PC-9 (cell line): ENCODE results near the gene RB1.

ENCODE experiments used
- EZH2 ChIP-seq: fragments of 200-600 bp; sonication (generic); IDR thresholded peaks from 2 replicates; pipeline ENCODE4 v1.8.0; 2017; ENCODE audit warnings: antibody characterized with exemption, low read depth
- TF ChIP-seq, protein P1 (sequence below): fragments of 200-600 bp; sonication (generic); conservative IDR thresholded peaks from 2 replicates; pipeline ENCODE4 v1.6.1; 2017; ENCODE audit warnings: mixed run types, antibody characterized with exemption, mild to moderate bottlenecking, moderate library complexity

DNA sequence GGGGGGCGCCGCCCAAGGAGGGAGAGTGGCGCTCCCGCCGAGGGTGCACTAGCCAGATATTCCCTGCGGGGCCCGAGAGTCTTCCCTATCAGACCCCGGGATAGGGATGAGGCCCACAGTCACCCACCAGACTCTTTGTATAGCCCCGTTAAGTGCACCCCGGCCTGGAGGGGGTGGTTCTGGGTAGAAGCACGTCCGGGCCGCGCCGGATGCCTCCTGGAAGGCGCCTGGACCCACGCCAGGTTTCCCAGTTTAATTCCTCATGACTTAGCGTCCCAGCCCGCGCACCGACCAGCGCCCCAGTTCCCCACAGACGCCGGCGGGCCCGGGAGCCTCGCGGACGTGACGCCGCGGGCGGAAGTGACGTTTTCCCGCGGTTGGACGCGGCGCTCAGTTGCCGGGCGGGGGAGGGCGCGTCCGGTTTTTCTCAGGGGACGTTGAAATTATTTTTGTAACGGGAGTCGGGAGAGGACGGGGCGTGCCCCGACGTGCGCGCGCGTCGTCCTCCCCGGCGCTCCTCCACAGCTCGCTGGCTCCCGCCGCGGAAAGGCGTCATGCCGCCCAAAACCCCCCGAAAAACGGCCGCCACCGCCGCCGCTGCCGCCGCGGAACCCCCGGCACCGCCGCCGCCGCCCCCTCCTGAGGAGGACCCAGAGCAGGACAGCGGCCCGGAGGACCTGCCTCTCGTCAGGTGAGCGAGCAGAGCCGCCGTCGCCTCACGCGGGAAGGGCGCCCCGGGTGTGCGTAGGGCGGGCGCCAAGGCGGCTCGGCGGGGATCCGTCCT lies at the start of gene RB1:
- TF ChIP-seq, protein P1, sequence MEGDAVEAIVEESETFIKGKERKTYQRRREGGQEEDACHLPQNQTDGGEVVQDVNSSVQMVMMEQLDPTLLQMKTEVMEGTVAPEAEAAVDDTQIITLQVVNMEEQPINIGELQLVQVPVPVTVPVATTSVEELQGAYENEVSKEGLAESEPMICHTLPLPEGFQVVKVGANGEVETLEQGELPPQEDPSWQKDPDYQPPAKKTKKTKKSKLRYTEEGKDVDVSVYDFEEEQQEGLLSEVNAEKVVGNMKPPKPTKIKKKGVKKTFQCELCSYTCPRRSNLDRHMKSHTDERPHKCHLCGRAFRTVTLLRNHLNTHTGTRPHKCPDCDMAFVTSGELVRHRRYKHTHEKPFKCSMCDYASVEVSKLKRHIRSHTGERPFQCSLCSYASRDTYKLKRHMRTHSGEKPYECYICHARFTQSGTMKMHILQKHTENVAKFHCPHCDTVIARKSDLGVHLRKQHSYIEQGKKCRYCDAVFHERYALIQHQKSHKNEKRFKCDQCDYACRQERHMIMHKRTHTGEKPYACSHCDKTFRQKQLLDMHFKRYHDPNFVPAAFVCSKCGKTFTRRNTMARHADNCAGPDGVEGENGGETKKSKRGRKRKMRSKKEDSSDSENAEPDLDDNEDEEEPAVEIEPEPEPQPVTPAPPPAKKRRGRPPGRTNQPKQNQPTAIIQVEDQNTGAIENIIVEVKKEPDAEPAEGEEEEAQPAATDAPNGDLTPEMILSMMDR: no peak
- TF ChIP-seq EZH2: no peak
